HT-29 (cell line): ENCODE results near the gene KATNAL2. TPM values are rescaled to one million over a fixed set of nuclear protein-coding genes. Genes with fewer than 3 reads are reported as not detected.
"Not testable (repeated sequence)": the region's sequence is repeated elsewhere in the genome, so short reads cannot be mapped to it uniquely, and the experiment has no call there.

Experiments used
- DNase-seq: peaks from one replicate; pipeline ENCODE4 v3.0.0-alpha.2; 2015; ENCODE audit warnings: low spot score
- total RNA-seq: library from RNA; depleted of rRNA; stranded (reverse); fragments of >200 nt; shearing (Covaris generic); gene quantifications from 2 replicates; pipeline ENCODE4 v1.2.3, GENCODE V29; 2014

KATNAL2 gene
- total RNA-seq, 1 experiment from 2014 or later, result 0.23 TPM

DNA sequence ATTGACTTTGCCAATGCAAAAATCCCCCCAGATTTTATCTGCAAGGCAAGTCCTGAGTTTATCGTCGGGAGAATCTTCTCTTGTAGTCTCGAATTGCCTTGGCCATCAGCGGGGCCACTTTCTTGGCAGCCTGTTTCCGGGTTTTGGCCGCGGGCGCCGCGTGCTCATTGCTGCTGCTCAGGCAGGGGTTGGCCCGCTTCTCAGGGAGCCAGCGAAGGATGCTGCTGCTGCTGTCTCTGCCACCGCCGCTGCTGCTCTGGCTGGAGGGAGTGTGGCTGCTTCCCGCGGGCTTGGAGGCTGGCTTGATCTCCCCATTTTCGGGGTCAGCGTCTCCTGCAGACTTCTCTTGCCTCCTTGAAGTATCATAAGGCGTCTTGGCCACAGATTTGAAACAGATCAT is 115.5 kb downstream of the KATNAL2 start:
- DNase-seq, result no peak

DNA sequence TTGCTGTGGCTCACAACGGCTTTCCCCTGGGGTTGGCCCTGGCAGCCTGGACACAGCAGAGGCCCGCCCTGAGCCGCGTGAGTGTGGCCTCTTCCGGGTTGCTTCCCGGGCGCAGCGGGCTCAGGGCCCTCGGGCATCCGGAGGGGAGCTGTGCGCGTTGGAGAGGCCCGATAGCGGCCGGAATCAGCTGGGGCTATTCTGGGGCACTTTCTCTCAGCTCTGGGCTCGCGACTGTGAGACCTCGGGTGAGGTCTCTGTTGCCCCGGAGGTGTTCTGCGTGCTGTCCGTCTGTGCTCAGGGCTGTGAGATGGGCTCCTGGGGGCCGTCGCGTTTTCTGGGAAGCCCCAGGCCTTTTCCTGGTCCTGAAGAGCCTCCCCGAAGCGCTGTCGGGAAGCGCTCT is 117.2 kb downstream of the KATNAL2 start:
- DNase-seq, result not testable (repeated sequence)

DNA sequence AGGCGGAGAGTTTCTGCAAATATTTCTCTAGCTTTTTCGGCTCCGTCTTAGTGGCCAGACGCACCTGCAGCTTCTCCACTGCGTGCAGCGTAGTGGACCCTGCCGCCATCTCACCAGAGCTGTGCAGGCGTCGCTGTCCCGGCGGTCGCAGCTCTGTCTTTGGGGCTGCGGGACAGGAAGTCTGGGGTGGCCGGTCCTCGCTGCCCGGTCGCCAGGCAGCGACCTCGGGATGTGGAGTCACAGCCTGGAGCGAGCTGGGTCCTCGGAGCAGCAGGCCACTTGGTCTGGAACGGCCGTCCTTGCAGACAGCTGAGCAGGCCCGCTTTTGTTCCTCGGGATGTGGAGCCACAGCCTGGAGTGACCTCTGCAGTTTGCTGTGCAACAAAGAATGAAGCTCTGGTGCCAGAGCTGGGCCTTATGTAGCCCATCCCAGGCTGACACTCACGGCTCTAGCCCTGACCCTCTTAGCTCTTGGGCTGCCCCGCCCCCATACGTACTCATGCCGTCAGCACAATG is 117.8 kb downstream of the KATNAL2 start, which contains the start of gene ELOA2:
Gene ELOA2 (minus strand): TSS at position 466 of the 516 bp plus-strand sequence. CDS start 357 bp downstream, at position 109.
- no peak for DNase-seq

DNA sequence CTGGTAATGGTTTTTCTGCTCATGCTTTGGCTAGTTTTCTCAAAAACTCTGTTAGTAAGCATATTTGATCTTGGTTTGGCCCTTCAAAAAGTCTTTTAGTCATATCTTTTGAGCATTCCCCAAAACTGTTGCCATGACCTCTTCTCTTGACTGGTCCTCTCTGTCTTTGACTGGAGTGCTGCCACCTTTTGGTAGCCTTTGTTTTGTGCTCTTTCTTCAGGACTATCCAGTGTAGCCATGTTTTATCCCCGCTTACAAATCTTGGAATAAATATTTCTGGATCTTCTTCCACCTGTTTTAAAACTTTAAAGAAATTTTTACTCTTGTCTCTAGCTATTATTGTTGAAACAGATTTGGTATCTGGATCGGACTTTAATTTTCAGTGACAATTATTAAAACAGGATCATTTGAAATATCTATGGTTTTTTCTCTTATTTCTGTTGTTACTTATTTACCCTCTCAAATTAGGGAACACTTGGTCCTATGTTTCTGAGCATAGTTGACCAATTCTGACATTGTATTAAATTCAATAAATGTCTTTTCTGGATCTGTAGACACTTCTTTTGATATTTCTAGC is 119.0 kb downstream of the KATNAL2 start:
- peak; percentile 36 for DNase-seq

DNA sequence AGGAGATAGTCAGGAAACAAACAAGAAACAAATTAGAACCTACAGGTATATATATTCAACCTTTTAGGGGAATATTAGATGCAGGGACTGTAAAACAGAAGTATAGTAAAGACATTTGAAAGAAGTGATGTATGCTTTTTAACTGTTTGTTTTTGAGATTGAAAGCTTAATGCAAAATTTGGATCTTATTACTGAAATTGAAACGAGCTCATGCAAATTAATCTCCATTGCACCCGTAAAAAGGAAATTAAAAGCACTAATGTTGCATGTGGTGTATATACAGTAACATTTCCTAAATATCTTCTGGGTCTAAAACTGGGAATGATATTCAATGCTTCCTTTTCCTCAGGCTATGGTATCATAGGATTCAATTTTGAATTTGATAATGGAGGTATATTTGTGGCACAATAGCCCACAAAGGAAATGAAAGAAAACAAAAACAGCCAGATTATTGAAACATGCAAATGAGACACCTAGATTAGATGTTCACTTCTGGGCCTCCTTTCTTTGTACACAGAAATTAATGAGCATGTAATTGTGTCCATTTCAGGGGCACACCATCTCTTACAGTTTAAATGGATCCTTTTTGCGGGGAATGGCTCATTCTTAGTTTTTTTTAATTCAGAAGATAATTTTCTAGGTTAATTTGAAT is 119.7 kb downstream of the KATNAL2 start:
- DNase-seq, result no peak

DNA sequence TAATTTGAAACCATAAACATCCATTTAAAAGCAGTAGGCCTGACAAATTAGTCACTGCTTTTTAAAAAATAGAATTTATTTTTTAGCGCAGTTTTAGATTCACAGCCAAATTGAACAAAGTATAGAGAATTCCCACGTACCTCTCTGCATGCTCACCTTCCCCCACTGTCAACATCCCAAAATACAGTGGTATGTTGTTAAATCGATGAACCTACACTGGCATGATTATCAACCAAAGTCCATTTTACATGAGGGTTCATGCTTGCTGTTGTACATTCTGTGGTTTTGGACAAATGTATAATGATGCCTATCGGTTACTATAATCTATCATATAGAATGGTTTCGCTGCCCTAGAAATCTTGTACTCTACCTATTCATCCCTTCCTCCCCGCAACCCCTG is 123.6 kb downstream of the KATNAL2 start:
- DNase-seq, result no peak

DNA sequence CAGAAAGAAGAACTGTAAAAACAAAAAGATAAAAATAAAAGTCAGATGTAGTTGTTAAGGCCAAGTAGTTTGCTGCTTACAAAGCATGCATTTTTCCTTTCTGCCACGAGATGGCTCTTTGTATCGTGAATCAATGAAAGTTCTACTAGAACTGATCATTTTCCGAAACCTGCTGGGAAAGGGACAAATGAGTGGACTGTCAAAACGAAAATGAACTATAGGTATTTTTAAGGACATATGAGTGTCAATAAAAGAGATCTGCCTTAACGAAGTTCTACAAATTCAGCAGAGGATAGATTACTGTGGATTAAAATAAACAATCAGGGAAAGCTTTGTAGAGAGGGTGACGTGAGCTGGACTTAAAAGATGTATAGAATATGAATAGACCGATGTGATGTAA is 133.1 kb downstream of the KATNAL2 start:
- DNase-seq, result peak; percentile 46

DNA sequence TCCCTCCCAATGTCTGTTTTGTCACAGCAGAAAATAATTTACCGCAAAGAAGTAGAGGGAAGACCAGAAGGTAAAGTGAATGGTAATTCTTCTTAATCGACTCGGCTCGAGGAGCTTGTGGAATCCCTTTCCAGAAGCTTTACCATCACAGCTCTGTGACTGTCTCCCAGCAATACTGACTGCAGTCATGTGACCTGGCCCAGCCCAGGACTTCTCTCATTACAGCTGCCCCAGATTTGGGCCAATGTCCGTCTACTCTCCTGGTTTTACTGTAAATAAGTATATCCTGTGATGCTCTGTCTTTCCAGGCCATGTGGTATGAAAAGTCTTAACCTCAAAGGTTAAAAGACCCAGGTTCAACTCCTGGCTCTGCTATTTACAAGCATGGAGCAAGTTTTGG is 137.0 kb downstream of the KATNAL2 start:
- no peak for DNase-seq

DNA sequence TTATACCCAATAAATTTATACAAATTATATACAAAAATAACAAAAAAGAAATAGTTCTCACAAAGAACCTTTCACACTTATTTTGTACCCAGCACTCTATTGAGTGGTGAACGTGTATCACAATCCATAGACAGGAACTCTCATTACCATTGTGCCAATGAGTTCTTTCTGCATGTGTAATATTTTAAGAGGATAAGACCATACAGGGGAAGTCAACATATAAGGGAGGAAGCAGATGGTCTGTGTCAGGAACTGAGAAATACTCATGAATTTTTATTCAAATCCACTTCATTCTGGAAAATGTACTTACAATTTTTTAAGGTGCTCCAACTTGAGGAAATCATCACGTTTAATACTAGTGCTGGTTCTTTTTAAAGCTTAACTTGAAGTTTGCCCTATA is 145.1 kb downstream of the KATNAL2 start:
- no peak for DNase-seq

DNA sequence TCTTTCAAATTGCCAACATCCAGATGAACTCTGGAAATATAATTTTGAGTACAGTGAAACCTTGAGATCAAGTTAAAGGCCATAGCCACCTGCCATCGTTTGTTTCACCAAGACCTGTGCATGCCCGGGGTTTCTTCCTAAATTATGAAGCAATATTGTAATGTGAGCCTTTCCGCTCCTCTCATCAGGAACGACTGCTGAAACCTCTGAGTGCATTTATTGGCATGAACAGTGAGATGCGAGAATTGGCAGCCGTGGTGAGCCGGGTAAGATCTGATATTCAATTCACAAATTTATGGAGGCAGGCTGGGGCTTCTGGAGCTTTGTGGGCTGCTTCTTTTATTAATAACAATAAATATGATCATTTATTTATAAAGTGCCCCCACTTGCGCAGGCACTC is 145.7 kb downstream of the KATNAL2 start:
- DNase-seq, result no peak

DNA sequence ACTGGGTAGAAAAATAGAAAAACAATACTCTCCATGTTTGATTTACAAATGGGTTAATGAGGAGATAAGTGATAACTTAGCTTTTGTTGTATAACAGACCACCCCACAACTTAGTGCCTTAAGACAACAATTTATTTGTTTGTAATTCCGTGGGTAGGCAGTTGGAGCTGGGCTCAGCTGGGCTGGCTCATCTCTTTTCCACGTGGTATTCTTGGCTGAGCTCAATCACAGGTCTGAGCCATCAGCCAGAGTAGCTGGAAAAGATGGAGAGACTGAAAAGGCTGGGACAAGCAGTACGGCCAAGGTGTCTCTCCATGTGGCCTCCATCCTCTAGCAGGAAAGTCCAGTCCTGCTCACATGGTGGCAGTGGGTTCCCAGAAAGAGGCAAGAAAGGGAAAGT is 150.2 kb downstream of the KATNAL2 start:
- DNase-seq, result no peak

DNA sequence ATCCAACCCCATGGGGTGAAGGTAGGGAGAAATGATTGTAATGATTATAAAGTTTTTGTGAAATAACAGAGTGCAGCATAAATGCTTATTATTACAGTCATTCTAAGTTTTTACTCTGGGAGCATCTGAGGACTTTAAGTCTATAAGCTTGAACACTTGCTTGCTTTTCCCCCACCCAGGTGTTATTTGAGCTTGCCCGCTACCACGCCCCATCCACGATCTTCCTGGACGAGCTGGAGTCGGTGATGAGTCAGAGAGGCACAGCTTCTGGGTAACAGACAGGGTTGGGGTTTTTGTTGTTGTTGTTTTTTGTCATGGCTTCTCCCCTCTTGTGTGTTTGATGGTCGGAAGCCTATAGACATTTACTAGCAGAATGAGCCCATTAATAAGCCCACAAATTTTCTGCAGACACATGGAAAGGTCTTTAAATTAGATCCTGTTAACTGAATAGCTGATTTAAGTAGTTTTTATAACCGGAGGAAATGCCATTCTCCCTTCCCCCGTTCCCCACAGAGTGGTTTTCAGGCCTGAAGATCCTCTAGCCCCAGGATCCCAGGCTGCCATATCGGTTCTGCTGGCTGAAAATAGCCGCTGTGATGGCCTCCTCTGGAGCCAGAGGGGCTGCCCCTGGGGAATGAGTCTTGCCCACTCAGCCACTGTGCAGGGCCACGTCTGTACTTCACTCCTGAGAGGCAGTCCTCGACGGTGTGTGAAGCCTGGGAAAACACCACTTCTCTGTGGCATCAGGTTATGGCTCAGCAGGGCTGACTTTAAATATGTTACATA is 157.9 kb downstream of the KATNAL2 start:
- DNase-seq, result no peak

DNA sequence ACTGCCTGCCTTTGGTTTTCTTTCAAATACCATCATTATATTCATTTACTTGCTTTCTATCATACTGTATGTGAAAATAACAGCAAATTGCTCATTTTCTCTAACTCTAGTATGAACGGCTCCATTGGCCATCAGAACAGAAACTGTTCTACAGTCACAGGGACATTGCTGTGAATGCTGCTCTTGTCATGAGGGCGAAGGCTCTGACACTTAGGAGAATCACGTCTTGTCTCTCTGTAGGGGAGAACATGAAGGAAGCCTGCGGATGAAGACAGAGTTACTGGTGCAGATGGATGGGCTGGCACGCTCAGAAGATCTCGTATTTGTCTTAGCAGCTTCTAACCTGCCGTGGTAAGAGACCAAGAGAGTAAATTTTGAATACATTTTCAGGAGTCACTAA is 159.7 kb downstream of the KATNAL2 start:
- no peak for DNase-seq

DNA sequence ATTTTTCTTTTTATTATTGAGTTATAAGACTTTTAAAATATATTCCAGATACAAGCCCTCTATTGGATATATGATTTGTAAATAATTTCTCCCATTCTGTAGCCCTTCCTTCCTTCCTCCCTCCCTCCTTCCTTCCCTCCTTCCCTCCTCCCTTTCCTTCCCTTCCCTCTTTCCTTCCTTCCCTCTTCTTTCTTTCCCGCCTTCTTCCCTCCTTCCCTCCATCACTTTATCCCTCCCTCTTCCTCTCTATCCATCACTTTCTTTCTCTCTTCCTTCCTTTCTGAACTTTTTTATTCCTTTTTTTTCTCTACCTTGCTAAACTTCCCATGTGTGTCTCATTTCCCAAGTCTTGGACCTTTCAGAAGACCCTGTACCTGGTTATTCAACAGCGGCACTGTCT is 163.5 kb downstream of the KATNAL2 start:
- no peak for DNase-seq

DNA sequence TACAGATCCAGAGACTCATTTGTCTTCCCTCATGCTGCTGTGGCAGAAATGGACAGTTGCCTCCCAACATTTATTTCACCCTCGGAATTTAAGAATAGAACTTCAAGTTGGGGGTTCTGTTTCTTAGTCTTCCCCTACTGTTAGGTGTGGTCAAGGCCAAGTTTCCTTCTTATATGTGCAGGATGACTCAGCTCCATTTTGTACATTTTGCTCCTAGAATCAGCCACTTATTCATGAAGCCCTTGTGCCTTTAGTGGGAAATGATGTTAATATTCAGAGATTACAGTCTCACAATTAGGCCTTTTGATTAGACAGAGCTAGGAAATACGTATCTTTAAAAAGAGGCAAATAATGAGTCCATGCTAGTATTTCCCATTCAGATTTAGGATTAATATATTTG is 164.2 kb downstream of the KATNAL2 start:
- no peak for DNase-seq

DNA sequence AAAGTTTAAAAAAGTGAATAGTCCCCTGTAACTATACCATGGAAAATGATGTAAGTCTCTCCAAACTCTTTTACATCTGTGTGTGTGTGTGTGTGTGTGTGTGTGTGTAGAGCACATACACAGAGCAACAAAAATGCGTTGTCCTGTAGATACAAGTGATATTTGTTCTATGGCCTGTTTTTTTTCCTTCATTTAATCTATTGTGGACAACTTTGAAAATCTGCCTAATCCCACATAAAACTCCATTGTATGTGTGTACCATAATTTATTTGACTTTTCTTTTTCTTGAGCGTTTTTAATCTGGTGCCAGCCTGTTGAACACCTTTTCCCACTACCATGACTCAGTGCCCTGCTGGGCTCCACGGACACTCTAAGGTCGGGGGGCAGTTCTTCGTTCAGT is 170.3 kb downstream of the KATNAL2 start:
- no peak for DNase-seq

DNA sequence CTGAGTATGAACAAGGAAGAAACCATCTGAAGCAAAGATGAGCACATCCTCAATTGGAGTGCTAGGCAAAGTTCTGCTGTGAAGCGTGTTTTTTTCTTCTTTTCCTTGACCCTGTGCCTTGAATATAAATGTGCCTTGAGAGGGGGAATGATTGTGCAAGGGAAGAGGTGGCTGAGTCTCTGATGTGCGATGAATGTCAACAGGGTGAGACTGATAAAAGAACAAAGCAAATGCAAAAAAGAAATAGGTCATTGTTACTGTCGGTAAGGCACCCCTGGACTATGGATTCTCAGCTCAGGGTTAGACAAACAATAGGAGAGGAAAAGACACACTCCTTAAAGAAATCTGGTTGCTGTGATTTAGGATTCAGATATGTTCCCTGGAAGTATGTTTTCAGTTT is 178.4 kb downstream of the KATNAL2 start:
- no peak for DNase-seq

DNA sequence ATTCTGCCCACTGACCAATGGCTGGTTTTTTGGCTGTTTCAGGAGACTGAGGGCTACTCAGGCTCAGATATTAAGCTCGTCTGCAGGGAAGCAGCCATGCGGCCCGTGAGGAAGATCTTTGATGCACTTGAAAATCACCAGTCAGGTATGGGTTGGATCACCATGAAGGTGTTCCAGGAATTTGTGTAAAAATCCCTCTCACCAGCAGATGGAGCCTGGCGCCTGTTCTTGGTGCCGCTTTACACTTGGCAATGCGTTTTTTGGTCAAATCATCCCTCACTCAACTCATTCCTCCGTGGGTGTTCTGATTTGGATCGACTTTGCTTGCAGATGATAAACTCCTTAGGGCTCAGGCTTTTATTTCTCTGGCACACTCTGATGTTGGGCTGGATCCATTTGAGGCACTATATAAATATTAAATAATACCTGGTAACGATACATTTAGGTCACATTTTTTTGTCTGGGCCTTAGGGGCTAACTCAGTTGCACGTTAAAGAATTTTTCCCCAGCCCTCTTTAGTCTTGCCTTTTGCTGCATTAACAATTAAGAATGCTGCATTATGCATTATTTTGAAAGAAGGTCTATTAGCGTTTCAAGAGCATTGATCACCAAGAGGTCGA is 182.9 kb downstream of the KATNAL2 start:
- DNase-seq, result peak; percentile 67

DNA sequence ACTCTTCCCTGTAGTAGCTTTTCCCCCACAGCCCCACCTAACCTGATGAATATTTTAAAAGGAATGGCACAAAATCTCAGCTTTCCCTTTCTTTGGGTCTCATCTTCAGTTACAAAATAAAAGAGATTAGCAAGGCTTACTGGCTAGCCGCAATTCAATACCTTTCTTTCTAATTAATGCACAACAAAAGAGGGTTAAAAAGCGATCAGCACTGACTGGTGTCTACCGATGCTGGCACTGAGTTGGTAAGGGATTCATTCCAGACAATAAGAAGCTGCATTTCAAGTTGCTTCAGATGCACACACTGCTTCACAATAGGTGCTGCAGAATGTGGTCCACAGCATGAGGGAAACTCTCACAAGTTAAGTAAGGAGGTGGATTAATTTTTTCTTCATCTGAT is 191.0 kb downstream of the KATNAL2 start:
- no peak for DNase-seq

DNA sequence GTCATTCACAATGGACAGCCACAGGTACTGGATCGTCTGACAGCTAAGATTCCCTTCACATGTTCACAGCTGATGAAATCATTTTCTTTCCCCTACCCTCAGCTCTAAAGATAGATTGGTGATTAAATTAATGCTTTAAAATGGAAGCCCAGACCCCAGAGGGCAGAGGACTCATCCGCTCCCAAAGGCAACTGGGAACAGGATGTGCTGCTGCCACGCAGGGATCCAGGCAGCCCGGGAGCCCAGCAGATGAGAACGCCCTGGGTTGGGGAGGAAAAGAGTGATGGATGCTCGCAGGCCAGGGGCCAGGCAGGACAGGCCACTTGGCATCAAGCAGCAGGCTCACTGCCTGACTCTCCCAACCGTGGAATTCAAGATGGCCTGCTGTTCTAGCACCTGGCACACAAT is 191.6 kb downstream of the KATNAL2 start:
- no peak for DNase-seq

DNA sequence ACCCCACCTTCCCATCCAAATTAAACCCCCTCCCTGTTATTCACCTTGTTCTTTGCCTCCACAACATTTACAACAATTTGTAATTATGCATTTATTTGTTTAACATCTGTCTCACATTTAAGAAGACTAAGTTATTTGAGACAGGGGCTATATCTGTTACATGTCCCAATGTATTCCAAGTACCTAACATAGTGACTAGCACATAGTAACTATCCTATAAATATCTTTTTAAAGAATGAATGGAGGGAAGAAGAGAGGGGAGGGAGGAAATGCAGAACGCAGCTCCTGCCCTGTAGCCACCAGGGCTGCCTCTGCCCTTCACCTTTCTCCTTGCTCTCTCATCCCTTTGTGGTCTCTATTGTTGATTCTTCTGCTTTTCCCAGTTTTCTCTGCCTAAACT is 192.3 kb downstream of the KATNAL2 start:
- DNase-seq, result no peak
